ENCODE results near the gene COX7A2L. TPM values are rescaled to one million over a fixed set of nuclear protein-coding genes. Genes with fewer than 3 reads are reported as not detected.

COX7A2L gene
- total RNA-seq, 1 experiment from 2014 or later = 144 TPM

DNA sequence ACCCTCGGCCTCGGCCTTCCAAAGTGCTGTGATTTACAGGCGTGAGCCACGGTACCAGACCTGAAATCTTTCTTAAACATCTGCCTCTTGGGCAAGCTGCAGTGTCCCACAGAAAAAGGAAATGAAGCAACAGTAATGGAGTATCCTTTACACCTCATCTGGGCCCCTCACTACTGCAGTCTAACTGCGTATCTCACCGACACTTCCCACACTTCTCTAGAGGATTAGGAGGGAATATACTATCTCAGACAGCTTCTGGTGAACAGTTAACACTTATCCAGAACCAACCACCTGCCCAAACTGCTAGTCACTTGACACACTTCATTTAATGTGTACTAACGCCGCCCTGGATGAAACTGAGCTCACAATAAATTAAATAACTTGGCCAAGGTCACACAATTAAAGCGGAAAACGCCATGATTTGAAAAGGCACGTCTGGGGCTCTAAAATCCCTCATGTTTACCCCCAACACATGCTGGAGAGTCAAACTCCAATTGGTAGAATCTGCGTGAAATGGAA lies 993 bp downstream of the COX7A2L start:
- H3F3A ChIP-seq (ENCODE audit: insufficient read depth, low read depth) = peaks cover 5% of the 10 kb centered on the region; the same call in 1 of the 2 replicates
- H3K4me2 ChIP-seq = peak overlapping the region; percentile 98
- H3K27me3 ChIP-seq (ENCODE audit: insufficient read depth, low read depth) = no peaks in the 10 kb centered on the region
- ChIA-PET POLR2A (ENCODE audit: unreplicated experiment) (interaction anchor here (0.6 to 0.7 kb wide), 2 partner anchors 308 to 450 kb away, joined by 4 to 7 read pairs; no protein-coding TSS in a partner anchor), CTCF (interaction anchor here (0.6 to 0.7 kb wide), 2 partner anchors 141 to 312 kb away, joined by 7 to 8 read pairs; no protein-coding TSS in a partner anchor)
- H3K9me3 ChIP-seq (ENCODE audit: insufficient read depth, low read depth) = no peaks in the 10 kb centered on the region
- H4K20me1 ChIP-seq (ENCODE audit: insufficient read depth) = peaks cover 7% of the 10 kb centered on the region; the same call in 1 of the 2 replicates
- no peaks in the 10 kb centered on the region for H3K36me3 ChIP-seq (ENCODE audit: low read depth)
- no peak for DNase-seq
- peak overlapping the region; percentile 80 for H2AFZ ChIP-seq
- no peaks in the 10 kb centered on the region for H3K9me2 ChIP-seq (ENCODE audit: insufficient read depth)
- TF ChIP-seq, protein P1, sequence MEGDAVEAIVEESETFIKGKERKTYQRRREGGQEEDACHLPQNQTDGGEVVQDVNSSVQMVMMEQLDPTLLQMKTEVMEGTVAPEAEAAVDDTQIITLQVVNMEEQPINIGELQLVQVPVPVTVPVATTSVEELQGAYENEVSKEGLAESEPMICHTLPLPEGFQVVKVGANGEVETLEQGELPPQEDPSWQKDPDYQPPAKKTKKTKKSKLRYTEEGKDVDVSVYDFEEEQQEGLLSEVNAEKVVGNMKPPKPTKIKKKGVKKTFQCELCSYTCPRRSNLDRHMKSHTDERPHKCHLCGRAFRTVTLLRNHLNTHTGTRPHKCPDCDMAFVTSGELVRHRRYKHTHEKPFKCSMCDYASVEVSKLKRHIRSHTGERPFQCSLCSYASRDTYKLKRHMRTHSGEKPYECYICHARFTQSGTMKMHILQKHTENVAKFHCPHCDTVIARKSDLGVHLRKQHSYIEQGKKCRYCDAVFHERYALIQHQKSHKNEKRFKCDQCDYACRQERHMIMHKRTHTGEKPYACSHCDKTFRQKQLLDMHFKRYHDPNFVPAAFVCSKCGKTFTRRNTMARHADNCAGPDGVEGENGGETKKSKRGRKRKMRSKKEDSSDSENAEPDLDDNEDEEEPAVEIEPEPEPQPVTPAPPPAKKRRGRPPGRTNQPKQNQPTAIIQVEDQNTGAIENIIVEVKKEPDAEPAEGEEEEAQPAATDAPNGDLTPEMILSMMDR (conservative IDR thresholded peaks at IDR 0.05) = no peak
- peaks cover 26% of the 10 kb centered on the region for H3K4me1 ChIP-seq (replicated peaks; ENCODE audit: insufficient read depth)
- intact Hi-C loops (cut with micrococcal nuclease; ENCODE audit: unreplicated experiment) = loop anchor here (5.0 kb wide), 1 partner anchor 452 kb away; no protein-coding TSS in a partner anchor
- BruUV-seq (replicated peaks) = TSS peak; percentile 49
- peak overlapping the region; percentile 75 for H3K27ac ChIP-seq
- H3K4me3 ChIP-seq = peak overlapping the region; percentile 89
- peaks cover 59% of the 10 kb centered on the region for H3K79me2 ChIP-seq (ENCODE audit: low read depth)

DNA sequence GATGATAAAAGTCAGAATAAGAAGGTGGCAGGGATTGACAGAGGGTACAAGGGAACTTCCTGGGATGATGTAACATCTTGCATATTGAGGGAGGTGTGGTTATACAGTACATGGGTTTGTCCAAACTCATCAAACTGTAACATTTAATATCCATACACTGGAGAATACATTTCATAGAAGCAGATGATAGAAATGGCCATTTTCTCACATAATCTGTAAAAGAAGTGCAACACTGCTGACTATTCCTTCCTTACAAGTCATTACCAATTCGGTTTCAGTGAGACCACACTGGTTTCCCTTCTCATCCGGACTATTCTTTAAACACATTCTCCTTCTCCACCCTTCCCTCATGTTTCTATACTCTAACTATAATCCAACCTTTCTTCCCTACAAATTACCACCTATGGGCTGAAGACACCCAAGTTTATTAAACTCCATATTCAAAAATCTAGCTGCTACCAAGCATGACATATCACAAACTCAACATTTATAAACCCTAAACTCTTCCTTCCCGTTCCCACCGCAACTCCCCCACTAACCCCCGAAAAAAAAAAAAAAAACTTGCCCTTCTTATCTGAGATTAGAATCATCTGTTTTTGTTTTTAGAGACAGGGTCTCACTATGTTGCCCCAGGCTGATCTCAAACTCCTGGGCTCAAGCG lies 1.6 kb downstream of the COX7A2L start:
- Histone ChIP-seq H3K9me3 (ENCODE audit: insufficient read depth, low read depth) (no peaks in the 10 kb centered on the region), H4K20me1 (ENCODE audit: insufficient read depth) (peaks cover 13% of the 10 kb centered on the region; the same call in 1 of the 2 replicates), H3K4me3 (peak overlapping the region; percentile 89), H3K36me3 (ENCODE audit: low read depth) (no peaks in the 10 kb centered on the region), H3K9me2 (ENCODE audit: insufficient read depth) (no peaks in the 10 kb centered on the region), H3K27ac (peak overlapping the region; percentile 75), H2AFZ (peak overlapping the region; percentile 80; the same call in 1 of the 2 replicates), H3F3A (ENCODE audit: insufficient read depth, low read depth) (peaks cover 9% of the 10 kb centered on the region; the same call in 1 of the 2 replicates), H3K4me2 (peak overlapping the region; percentile 98), H3K79me2 (ENCODE audit: low read depth) (peaks cover 65% of the 10 kb centered on the region), H3K4me1 (replicated peaks; ENCODE audit: insufficient read depth) (peaks cover 26% of the 10 kb centered on the region), H3K27me3 (ENCODE audit: insufficient read depth, low read depth) (no peaks in the 10 kb centered on the region)
- intact Hi-C loops (cut with micrococcal nuclease; ENCODE audit: unreplicated experiment) = no loop called here
- TF ChIP-seq EZH2 (IDR thresholded peaks at IDR 0.05; ENCODE audit: low read depth) = no peak
- POLR2A ChIA-PET (ENCODE audit: unreplicated experiment) = interaction anchor here (0.7 kb wide), 1 partner anchor 451 kb away, joined by 4 read pairs; no protein-coding TSS in a partner anchor
- DNase-seq = no peak
- CTCF ChIA-PET = interaction anchor here (0.7 kb wide), 3 partner anchors 16 to 265 kb away, joined by 6 to 9 read pairs (median 8); no protein-coding TSS in a partner anchor
- BruUV-seq (replicated peaks) = no TSS peak

DNA sequence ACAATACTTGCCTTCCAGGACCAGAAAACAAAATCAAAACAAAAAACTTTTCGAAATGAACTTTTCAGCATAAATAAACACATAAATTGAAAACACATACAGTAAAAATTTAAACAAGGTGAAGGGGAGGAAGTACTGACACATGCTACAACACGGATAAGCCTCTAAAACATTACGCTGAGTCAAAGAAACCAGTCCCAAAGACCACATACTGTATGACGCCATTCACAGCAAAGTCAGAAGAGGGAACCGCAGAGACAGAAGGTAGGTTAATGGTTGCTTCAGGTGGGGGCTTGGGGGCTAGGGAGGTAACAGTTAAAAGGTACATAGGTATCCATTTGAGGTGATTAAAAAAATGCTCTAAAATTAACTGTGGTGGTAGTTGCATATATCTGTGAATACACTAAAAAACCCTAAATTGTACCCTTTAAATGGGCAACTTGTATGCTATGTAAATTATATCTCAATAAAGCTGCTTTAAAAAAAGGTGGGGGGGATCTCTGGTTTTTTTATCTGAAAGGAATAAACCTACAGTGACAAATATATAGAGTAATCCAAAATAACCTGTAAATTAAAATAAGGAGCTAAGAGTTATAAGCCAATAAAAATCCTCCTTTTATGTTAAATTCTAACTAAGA lies 7.1 kb downstream of the COX7A2L start:
- Histone ChIP-seq H3K4me2 (no peak overlapping the region), H2AFZ (no peak overlapping the region), H3K36me3 (ENCODE audit: low read depth) (peaks cover 31% of the 10 kb centered on the region), H3K4me1 (replicated peaks; ENCODE audit: insufficient read depth) (peaks cover 8% of the 10 kb centered on the region), H3K4me3 (no peak overlapping the region), H3K9me3 (ENCODE audit: insufficient read depth, low read depth) (no peaks in the 10 kb centered on the region), H3K9me2 (ENCODE audit: insufficient read depth) (no peaks in the 10 kb centered on the region), H3F3A (ENCODE audit: insufficient read depth, low read depth) (peaks cover 19% of the 10 kb centered on the region; the same call in 1 of the 2 replicates), H3K27me3 (ENCODE audit: insufficient read depth, low read depth) (no peaks in the 10 kb centered on the region), H3K79me2 (ENCODE audit: low read depth) (peaks cover 91% of the 10 kb centered on the region), H3K27ac (no peak overlapping the region), H4K20me1 (ENCODE audit: insufficient read depth) (peaks cover 57% of the 10 kb centered on the region)
- POLR2A ChIA-PET (ENCODE audit: unreplicated experiment) = no interaction called here
- no TSS peak for BruUV-seq (replicated peaks)
- no peak for DNase-seq
- TF ChIP-seq, protein P1 (conservative IDR thresholded peaks at IDR 0.05) = no peak
- no peak for TF ChIP-seq EZH2 (IDR thresholded peaks at IDR 0.05; ENCODE audit: low read depth)
- intact Hi-C loops (cut with micrococcal nuclease; ENCODE audit: unreplicated experiment) = no loop called here
- CTCF ChIA-PET = interaction anchor here (0.6 kb wide), 1 partner anchor 279 kb away, joined by 3 read pairs; no protein-coding TSS in a partner anchor
